HG03135 (cell line): ENCODE results near the gene ELP5.
A peak's percentile ranks its signal among the peaks of the same experiment; 100 is the strongest.
"Not testable (repeated sequence)": the region's sequence is repeated elsewhere in the genome, so short reads cannot be mapped to it uniquely, and the experiment has no call there.

ENCODE experiments used
- ATAC-seq: cut with Tn5 transposase; IDR thresholded peaks from one replicate; pipeline ENCODE4 v1.9.1; 2021; ENCODE audit warnings: mild to moderate bottlenecking, moderate library complexity; ENCODE audit not compliant: unreplicated experiment

Gene ELP5

DNA sequence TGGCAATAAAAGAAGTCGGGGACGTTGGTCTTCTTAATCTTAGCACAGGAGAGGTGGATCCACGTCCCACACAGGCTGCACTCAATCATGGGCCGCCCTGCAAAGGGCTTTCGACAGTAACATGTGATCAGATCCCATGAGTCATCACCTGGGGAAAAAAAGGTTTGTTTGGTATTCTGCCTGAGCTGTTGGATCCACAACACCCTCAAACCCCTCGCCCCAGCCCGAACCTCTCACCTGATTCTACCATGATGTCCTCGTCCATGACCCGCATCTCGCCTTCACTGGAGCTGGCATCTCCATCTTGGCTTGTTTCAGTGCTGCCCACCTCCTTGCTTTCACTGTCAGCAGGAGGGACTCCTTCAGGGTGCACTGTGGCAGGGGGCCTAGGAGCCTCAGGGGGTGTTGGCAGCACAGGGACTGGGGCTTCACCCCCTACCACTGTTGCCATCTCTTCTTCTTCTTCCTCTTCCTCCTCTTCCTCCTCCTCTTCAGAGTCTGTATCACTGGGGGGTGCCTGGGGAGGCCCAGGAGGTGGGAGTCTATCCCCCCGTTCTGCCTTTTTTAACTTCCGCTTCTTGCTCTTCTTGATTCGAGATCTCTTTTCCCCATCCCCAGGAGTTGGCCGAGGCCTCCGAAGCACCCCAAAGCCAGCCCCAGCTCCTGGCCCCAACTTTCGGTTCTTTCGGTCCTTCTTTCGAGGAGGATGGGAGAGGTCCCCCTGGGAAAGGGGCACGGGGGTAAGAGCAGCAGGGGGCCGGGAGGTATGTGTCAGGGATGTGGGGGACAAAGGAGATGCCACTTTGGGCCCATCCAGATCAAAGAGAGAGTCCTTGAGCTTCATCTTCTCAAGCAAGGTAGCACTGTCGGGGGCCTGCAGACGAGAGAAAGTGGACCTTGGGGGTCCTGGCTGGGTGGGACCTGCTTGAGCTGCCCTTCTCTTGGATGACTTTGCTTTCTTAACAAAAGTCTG lies 16.0 kb upstream of the ELP5 start:
- ATAC-seq, result no peak

DNA sequence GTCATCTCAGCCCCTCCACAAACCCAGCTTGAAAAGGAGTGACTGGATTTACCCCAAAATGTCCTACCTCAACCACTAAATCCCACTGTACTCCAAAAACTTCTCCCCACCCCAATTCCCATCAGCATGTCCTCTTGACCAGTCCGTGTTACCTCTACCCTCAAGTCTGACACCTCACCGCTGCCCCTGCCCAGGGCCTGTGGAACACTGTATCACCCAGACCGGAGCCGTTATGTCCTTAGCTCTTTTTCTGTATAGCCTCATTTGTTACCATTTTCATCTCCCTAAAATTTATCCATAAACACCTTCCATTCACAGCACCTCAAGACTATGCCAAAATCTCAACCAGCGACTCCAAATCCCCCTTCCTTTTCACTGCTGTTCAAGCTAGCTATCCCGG lies 15.2 kb upstream of the ELP5 start:
- no peak for ATAC-seq

DNA sequence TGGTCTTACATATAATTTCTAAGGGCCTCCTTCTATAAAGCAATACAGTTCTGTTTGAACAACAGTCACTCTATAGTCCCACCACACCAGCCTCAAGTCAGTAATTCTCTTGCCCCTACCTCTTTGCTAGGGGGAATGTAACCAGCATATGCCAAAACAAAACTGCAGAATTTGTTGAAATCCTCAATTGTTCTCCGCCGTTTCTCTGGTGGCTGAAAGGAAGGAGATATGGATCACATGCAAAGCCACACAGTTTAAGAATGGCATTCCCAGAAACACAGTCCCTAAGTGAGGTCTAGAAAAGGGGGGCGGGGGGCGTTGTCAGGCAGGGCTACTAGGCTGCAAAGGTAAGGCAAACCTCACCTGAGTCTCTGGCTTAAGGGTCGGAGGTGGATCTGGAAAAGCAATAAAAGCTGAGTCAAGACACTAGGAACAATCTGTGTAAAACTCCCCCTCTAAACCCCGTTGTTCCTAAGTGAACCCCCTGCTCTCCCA lies 14.7 kb upstream of the ELP5 start:
- ATAC-seq, result no peak

DNA sequence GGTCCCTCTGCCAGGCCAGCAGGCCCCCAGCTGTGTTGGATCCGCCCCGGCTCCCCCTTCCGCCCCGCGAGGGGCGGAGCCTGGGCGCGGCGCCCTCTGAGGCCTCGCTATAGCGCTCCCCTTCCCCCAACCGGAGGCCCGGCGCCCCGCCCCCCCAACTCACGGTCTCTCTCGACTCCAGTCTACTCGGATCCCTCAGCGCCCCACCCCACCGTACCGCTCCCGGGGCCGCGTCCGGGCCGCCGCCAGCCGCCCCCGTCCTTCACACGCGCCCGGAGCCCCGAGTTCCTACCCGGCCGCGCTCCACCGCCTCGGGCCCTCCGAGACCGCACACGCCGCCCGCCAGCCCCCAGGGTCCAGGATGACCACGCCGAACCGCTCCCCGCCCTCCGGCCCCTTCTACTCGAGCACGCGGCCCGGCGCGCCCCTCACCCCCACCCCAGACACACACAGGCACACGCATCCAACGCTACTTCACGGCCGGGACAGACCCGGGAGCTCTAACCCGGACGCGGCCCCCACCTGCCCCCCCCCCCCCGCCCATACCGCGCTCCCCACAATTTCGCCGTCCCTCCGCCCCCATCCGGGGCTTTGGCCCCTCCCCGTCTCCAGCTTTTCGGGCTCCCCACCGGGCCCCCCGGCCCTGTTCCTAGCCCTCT lies 14.1 kb upstream of the ELP5 start:
- no peak for ATAC-seq

DNA sequence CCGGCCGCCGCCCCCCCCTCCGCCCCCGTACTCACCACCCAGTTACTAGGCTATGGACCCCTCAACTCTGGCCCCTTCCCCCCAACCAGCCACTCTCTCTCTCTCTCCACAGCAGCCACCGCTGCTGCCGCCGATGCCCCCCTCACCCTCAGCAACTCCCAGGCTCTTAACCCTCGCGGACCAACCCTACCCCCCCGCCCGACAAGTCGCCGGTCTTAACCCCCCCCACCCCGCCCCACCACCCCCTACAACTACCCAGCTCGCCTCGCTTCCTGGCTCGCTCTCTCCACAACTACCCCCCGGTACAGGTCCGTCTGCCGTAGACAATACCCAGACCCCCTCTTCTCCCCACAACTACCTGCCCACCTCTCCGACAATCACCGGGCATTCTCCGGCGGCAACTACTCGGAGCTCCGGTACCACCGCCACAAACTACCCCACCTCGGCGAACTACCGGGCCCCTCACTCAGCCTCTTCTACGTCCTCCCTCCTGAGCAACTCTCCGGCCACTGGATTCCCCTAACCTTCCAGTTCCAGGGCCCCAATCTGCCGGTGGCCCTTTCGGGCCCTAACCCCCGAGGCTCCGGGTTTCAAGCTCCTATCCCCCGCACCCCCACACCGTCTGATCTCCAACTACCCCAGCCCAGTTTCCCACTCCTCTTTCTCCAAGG lies 13.5 kb upstream of the ELP5 start:
- ATAC-seq, result no peak

DNA sequence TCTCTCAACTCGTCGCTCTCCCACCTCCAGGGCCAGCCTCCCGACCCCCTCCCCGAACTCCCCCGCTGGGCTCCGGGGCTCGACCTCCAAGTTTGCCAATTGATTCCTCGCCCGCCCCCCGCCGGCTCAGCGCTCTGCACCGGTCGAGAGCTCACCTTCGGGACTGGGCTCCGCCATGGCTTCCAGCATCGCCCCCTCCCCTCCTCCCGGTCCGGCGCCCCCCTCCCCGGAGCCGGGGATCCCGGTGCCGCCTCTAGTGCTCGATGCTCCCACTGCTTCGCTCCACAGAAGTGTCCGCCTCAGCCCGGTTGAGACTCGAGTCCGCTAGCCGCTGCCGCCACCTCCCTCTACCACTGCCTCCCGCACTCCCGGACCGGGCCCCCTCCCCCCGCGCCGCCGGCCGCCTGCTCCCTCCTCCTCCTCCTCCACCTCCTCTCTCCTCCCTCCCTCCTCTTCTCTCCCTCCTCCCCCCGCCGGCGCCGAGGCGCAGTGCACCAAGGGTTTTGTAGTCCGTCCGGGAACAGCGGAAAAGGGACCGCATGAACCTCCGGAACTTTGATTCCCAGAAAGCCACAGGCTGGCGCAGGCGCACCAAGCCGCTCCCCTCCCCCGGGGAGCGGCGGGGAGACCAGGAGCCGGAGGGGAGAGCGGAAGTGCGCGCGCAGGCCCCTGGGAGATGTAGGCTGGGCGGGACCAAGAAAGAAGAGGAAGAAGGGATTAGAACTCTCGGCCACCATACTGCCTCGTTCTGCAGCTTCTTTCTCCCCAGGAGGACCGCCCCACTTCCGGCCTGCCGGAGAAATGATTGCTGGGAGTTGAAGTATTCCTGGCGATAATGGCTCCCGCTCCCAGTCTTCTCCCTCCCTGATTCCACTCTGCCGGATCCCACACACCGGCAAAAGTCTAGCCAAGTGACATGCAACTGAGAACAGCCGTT lies 12.7 kb upstream of the ELP5 start, which contains the start of gene PHF23:
Gene PHF23, minus strand, starts transcription at position 367 of the 937 bp plus-strand sequence. Its CDS starts 178 bp downstream, at position 189.
- peak; percentile 44 for ATAC-seq

DNA sequence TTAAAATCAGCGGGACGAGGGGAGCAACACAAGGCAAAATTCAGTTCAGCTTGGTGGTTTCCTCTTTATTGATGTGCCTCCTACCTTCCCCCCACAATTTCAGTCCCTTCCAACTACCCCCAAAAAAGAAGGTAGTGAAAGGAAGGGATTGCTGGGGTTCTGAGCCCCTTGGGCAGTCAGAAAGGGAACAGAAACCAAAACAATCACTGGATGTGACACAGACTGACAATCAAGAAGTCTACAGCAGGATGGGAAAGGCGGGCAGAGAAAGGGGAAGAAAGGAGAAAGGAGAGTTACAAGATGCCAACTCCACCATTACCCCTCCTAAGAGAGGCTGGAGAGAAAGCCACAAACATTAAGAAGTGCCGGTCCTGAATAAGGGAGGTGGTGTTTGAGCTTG lies 11.6 kb upstream of the ELP5 start:
- ATAC-seq, result no peak

DNA sequence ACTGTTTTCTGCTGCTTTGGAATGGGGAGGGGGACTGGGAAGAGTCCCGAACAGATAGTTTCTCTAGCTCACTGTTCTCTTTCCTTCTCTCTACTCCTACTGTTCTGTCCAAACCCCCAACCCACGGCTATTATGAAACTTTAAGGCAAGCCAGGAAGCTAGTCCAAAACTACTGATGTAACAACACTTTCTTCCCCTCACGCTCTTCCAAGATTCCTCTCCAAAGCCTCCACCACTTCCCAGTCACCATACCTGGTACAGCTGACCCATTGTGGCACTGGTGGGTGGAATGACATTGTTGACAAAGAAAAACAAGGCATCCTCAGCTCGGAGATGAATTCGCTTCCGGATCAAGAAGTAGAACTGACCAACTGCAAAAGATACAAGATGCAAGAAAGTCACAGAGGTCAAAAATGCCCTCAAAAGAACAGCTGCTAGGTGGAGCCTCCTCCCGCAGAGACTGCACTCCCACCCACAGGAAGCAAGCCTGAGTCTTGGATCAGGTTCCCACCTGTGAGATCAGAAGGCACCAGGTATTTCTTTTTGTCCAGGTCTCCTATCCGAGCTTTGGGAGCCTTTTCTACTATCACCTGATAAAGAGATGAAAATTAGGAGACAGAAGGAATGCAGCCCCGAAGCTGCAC lies 10.8 kb upstream of the ELP5 start:
- ATAC-seq, result no peak

DNA sequence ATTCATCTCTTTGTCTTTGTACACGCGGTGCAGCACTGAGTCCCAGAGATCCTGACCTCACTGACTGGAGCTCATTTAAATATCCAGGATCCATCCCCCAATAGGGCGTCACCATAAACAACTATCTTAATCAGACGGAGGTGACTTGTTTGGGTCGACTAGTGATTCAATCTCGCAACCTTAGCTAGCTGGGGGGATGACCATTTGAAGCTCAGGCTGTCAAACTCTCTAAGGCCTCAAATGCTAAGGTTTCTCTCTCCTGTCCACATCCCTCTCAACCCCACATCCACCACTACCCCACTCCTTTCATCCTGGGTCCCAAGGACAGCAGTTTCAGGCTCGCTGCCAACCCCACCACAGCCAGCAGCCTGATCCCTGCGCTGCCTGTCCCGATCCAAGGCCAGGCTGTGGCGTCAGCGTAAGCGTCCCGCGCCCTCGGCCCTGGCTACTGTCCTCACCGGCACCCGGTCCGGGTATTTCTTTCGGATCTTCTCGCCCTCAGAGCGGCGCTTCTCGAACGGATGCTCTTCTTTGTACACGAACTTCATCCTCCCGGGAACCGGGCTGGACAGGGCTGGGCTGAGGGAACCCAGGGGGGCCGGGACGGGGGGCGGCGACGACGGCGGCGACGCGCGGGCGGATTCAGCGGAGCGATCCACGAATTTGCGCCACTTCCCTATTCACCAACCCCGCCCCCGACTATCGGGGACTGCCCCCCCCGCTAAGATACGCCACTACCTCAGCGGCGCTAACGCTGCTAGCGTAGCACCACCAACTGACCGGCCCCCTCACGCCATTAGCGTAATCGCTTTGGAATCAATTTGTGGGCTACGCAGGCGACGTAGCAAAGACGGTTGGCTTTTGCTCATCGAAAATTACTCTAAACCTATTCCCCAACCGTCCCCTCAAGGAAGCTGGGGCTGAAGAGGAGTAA lies 10.0 kb upstream of the ELP5 start, which contains the start of gene GABARAP:
Gene GABARAP, minus strand, starts transcription at position 667 of the 934 bp plus-strand sequence. Its CDS starts 119 bp downstream, at position 548.
- peak; percentile 26 for ATAC-seq

DNA sequence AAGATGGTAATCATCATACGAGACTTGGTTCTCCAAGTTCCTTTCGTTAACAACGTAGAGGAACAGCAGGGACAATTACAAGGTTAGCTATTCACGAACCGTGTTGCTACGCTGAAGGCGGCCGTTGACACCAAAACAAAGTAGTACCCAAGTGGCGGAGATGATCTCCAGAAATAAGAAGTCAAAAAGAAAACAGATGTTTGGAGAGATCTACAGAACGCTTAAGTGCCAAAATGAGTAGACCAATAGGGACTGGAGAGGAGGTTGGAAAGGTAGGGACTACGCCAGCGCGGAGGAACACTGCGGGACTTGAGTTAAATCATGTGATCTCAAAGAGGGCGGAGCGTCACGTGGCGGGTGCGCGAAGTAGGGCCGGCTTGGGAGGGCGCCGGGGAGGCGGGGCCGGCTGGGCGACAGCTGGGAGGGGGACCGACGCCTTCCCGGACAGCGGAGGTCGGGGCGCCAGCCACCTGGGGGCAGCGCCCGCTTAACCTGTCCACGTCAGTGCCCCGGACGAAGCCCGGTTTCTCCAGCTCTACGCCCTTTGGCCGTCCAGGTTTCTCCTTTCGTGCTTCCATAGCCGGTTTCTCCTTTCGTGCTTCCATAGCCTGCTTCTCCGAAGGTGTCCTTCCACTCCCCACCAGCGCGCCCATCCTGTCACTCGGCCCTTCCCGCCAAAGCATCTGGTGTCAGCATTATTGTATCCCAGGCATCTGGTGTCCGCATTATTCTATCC lies 9.1 kb upstream of the ELP5 start:
- ATAC-seq, result peak; percentile 45

DNA sequence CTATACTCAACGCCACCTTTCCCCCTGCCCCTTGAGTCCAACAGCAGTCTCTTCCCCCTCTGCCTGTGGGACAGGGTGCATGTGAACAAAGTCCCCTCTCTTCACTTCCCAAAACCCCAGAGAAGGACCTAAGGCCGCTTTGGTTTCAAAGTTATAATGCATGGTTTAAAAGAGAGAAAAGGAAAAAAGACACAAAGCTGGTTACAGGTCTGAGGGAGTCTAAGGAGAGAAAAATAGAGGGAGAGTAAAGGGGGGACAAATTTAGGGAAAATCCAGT lies 8.6 kb upstream of the ELP5 start:
- no peak for ATAC-seq

DNA sequence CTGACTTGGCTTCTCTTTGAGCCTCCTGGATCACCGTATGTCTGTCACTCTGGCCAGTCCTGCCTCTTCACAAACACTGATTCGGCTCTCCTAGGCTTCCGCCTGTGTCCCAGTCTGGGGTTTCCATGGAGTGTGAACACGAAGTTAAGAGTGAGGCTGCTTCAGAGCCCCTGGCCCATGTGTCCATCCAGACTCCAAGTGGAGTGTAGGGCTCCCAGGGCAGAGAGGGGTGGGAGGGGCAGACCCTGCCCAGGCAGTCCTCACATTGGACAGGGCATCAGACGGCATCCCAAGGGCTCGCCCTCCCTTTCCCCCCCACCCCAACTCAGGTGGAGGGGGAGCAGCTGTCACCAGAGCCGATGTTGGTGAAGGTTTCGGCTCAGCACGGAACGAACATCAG lies 8.2 kb upstream of the ELP5 start:
- ATAC-seq, result not testable (repeated sequence)

DNA sequence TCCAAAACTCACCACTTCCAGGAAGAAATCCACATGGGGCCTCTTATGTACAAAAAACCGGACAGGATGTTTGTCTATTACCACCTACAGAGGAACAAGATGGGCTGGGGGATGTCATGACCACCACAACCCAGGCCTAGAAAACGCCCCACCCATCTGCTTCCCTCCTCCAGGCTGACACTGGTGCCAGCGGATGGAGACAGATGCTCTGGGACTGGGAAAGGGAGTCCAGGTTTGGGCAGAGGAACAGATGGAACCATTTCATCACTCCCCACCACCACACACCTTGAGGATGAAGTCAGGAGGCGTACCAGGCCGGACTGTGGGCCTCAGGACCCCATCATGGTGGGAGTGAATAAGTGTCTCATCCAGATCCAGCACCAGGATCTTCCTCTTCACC lies 5.2 kb upstream of the ELP5 start:
- ATAC-seq, result no peak

DNA sequence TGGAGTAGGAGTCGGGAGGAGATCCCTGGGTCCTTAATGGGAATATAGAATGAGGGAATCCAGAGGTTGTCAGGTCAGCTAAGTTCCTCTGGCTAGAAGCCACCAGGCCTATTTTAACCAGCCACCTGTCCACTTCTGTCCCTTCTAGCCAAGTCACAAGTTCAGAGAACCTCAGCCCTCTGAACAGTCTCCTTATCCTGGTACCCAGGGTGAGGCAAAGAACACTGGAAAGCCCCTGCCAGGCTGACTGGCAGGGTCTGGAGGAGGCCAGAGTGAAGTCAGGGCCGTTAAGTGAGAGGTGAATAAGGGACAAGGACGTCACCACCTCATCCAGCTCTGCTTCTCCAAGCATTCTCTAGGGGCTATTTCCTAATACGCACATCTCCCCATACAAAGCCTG lies 3.2 kb upstream of the ELP5 start:
- ATAC-seq, result no peak

DNA sequence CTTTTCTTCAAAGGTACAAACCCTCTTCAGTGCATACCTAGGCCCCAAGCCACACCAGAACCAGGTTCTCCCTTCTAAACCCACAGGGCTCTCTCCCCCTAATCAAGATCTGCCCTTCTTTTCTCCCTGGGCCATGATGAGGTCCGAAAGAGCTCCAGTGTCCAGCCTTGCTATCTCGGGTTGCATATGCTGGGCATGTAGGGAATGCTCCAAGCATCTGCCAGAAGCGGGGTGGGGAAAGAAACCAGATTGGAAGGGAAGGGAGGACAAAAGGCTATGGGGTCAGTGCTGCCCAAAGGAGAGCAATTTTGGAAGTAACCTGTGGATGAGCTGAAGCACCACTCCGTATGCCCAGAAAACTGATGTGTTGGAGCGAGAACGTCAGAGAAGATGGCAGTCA lies 2.8 kb upstream of the ELP5 start:
- no peak for ATAC-seq

DNA sequence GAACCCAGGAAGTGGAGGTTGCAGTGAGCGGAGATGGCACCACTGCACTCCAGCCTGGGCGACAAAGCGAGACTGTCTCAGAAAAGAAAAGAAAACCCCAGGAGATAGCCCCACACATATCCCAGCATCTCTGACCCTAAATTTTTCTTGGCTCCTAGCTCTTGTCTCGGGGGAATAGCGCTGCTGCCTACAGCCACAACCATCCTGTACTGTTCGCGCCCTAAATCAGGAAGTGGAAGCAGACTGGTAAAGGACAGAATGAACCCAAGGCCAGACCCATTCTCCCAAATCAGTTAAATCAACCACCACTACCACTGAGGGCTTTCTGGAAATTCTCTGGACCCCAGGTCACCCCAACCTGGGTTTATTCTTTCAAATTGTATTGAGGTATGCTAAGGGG lies 2.2 kb upstream of the ELP5 start:
- ATAC-seq, result no peak

DNA sequence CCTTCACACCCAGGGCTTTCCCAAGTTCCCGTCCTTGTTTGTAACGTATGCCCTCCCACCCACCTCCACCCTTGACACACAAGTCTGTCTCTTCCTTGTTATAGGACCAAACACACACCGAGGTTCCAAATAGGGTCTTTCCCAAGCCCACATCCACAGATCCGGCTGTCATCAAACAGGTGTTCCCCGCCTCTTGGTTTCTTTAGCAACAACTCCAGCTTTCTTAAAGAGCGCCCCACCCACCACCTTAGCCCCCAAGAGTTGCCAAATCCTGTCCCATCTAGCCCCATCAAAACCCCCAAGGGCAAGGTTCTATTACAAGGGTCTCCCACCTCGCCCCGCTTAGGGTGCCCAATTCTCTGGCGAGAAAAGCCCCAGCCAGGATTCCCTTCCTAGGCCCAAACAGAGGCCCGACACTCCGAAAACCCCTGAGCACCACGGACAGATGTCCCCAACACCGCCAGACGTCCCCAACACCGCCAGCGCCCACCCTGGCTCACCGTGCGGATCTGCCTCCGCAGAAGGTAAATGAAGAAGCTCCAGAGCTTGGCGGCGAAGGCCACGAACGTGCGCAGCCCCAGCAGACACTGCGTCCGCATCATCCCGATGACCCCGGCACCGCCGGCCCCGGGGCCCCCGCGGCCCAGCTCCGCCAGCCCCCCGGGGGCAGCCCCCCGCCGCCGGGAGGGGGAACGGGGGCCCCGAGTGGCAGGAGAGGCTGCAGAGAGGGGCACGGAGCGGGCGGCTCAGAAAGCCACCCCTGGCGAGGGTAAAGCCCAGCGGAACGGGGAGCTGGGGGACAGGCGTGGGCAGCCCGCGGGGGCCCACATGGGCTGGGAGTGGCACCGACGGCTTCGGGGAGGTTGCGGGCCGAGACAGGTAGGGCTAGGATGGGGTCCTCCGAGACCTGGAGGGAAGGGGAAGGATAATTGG lies 1.1 kb upstream of the ELP5 start:
- ATAC-seq, result no peak
